ENCODE results near the gene RAB39B. TPM values are rescaled to one million over a fixed set of nuclear protein-coding genes. Genes with fewer than 3 reads are reported as not detected.
"Not testable (repeated sequence)": the region's sequence is repeated elsewhere in the genome, so short reads cannot be mapped to it uniquely, and the experiment has no call there.

The RAB39B gene
- 0.26 and 2.6 TPM in 2 replicates for total RNA-seq

GRCh38 chrX:155263854-155264628 lies at the start of gene RAB39B:
RAB39B (minus strand) TSS chrX:155264491; CDS start chrX:155264288, 203 bp downstream.
- no peak within 1 kb of the TSS for H3K4me3 ChIP-seq (ENCODE audit: low read depth, low read length)
- no peaks in the 10 kb centered on the region for H3K36me3 ChIP-seq (ENCODE audit: control insufficient read depth, insufficient read depth, low read length)
- no peak for TF ChIP-seq CTCF (IDR thresholded peaks at IDR 0.05; ENCODE audit: insufficient read depth, low read length, severe bottlenecking)
- peak; percentile 50 for DNase-seq (ENCODE audit: low read depth)
- no peak for FAIRE-seq
- no peaks in the 10 kb centered on the region for H3K27me3 ChIP-seq (ENCODE audit: control insufficient read depth, insufficient read depth, low read length)

- TF ChIP-seq CTCF (IDR thresholded peaks at IDR 0.05; ENCODE audit: insufficient read depth, low read length, severe bottlenecking) = no peak
- Histone ChIP-seq H3K4me3 (ENCODE audit: low read depth, low read length) (no peak overlapping the region), H3K27me3 (ENCODE audit: control insufficient read depth, insufficient read depth, low read length) (no peaks in the 10 kb centered on the region), H3K36me3 (ENCODE audit: control insufficient read depth, insufficient read depth, low read length) (no peaks in the 10 kb centered on the region)
- DNase-seq (ENCODE audit: low read depth) = peak; percentile 34
- no peak for FAIRE-seq
Observed at GRCh38 chrX:155313766-155314165, 49.5 kb upstream of the RAB39B start.

- no peak for TF ChIP-seq CTCF (IDR thresholded peaks at IDR 0.05; ENCODE audit: insufficient read depth, low read length, severe bottlenecking)
Observed at GRCh38 chrX:155293771-155294170, 29.5 kb upstream of the RAB39B start.

GRCh38 chrX:155279873-155280272 lies 15.6 kb upstream of the RAB39B start:
- Histone ChIP-seq H3K4me3 (ENCODE audit: low read depth, low read length) (no peak overlapping the region), H3K27me3 (ENCODE audit: control insufficient read depth, insufficient read depth, low read length) (no peaks in the 10 kb centered on the region), H3K36me3 (ENCODE audit: control insufficient read depth, insufficient read depth, low read length) (no peaks in the 10 kb centered on the region)
- FAIRE-seq = no peak
- no peak for DNase-seq (ENCODE audit: low read depth)
- TF ChIP-seq CTCF (IDR thresholded peaks at IDR 0.05; ENCODE audit: insufficient read depth, low read length, severe bottlenecking) = no peak

More at GRCh38 chrX:155293771-155294170, 29.5 kb upstream of the RAB39B start:
- H3K36me3 ChIP-seq (ENCODE audit: control insufficient read depth, insufficient read depth, low read length) = no peaks in the 10 kb centered on the region
- DNase-seq (ENCODE audit: low read depth) = no peak
- H3K27me3 ChIP-seq (ENCODE audit: control insufficient read depth, insufficient read depth, low read length) = no peaks in the 10 kb centered on the region
- H3K4me3 ChIP-seq (ENCODE audit: low read depth, low read length) = no peak overlapping the region
- FAIRE-seq = no peak

- Histone ChIP-seq H3K27me3 (ENCODE audit: control insufficient read depth, insufficient read depth, low read length) (no peaks in the 10 kb centered on the region), H3K36me3 (ENCODE audit: control insufficient read depth, insufficient read depth, low read length) (no peaks in the 10 kb centered on the region), H3K4me3 (ENCODE audit: low read depth, low read length) (no peak overlapping the region)
- DNase-seq (ENCODE audit: low read depth) (no peak), FAIRE-seq (no peak)
- no peak for TF ChIP-seq CTCF (IDR thresholded peaks at IDR 0.05; ENCODE audit: insufficient read depth, low read length, severe bottlenecking)
Observed at GRCh38 chrX:155270969-155271368, 6.7 kb upstream of the RAB39B start.

GRCh38 chrX:155267995-155268394 lies 3.7 kb upstream of the RAB39B start:
- not testable (repeated sequence) for H3K36me3 ChIP-seq (ENCODE audit: control insufficient read depth, insufficient read depth, low read length); H3K27me3 ChIP-seq (ENCODE audit: control insufficient read depth, insufficient read depth, low read length); H3K4me3 ChIP-seq (ENCODE audit: low read depth, low read length); DNase-seq (ENCODE audit: low read depth); FAIRE-seq
